ENCODE measurements around the gene HSPB9. TPM values are rescaled to one million over a fixed set of nuclear protein-coding genes. Genes with fewer than 3 reads are reported as not detected.
A peak's percentile ranks its signal among the peaks of the same experiment; 100 is the strongest.
"Not testable (repeated sequence)": the region's sequence is repeated elsewhere in the genome, so short reads cannot be mapped to it uniquely, and the experiment has no call there.

The HSPB9 gene
- total RNA-seq, 1 experiment from 2014 or later: 0.54 TPM

- intact Hi-C loops (cut with micrococcal nuclease; ENCODE audit: unreplicated experiment): loop anchor here (10.0 kb wide), 1 partner anchor 139 kb away; the partner anchor contains the start of gene STAT5B
- Mint-ChIP-seq H3K4me3 (ENCODE audit: low read depth, unreplicated experiment) (peak overlapping the region; percentile 69), H3K27me3 (ENCODE audit: unreplicated experiment) (no peaks in the 10 kb centered on the region), H3K4me1 (ENCODE audit: low read depth, unreplicated experiment) (peaks cover 49% of the 10 kb centered on the region), H3K27ac (ENCODE audit: unreplicated experiment) (peak overlapping the region; percentile 67), H3K36me3 (ENCODE audit: insufficient read depth, unreplicated experiment) (peaks cover 54% of the 10 kb centered on the region), H3K9me3 (ENCODE audit: low read depth, unreplicated experiment) (no peaks in the 10 kb centered on the region)
- TSS peak; percentile 96 for BruUV-seq (replicated peaks)
- CTCF ChIA-PET: interaction anchor here (0.5 to 1.4 kb wide), 8 partner anchors 15 to 228 kb away, joined by 3 to 11 read pairs (median 4); partner anchors contain the start of genes CNP and KAT2A
- no peak for TF ChIP-seq CTCF (IDR thresholded peaks at IDR 0.05; ENCODE audit: unreplicated experiment)
- peak; percentile 90 for DNase-seq
Measured at GRCh38 chr17:42135664-42136653, 13.4 kb downstream of the HSPB9 start.

GRCh38 chr17:42136654-42137051 is 14.0 kb downstream of the HSPB9 start:
- BruUV-seq (replicated peaks): no TSS peak
- peak overlapping the region; percentile 67 for H3K27ac Mint-ChIP-seq (ENCODE audit: unreplicated experiment)
- intact Hi-C loops (cut with micrococcal nuclease; ENCODE audit: unreplicated experiment): loop anchor here (10.0 kb wide), 1 partner anchor 138 kb away; the partner anchor contains the start of gene STAT5B
- H3K4me3 Mint-ChIP-seq (ENCODE audit: low read depth, unreplicated experiment): peak overlapping the region; percentile 69
- peaks cover 42% of the 10 kb centered on the region for H3K4me1 Mint-ChIP-seq (ENCODE audit: low read depth, unreplicated experiment)
- no peaks in the 10 kb centered on the region for H3K9me3 Mint-ChIP-seq (ENCODE audit: low read depth, unreplicated experiment)
- no peak for DNase-seq
- TF ChIP-seq CTCF (IDR thresholded peaks at IDR 0.05; ENCODE audit: unreplicated experiment): no peak
- H3K27me3 Mint-ChIP-seq (ENCODE audit: unreplicated experiment): no peaks in the 10 kb centered on the region
- CTCF ChIA-PET: interaction anchor here (1.3 to 1.4 kb wide), 2 partner anchors 16 to 17 kb away, joined by 4 to 11 read pairs; partner anchors contain the start of gene KAT2A
- peaks cover 56% of the 10 kb centered on the region for H3K36me3 Mint-ChIP-seq (ENCODE audit: insufficient read depth, unreplicated experiment)

- H3K36me3 Mint-ChIP-seq (ENCODE audit: insufficient read depth, unreplicated experiment): peaks cover 64% of the 10 kb centered on the region
- BruUV-seq (replicated peaks): no TSS peak
- H3K4me3 Mint-ChIP-seq (ENCODE audit: low read depth, unreplicated experiment): no peak overlapping the region
- DNase-seq: no peak
- no peak overlapping the region for H3K27ac Mint-ChIP-seq (ENCODE audit: unreplicated experiment)
- no peak for TF ChIP-seq CTCF (IDR thresholded peaks at IDR 0.05; ENCODE audit: unreplicated experiment)
- peaks cover 40% of the 10 kb centered on the region for H3K4me1 Mint-ChIP-seq (ENCODE audit: low read depth, unreplicated experiment)
- intact Hi-C loops (cut with micrococcal nuclease; ENCODE audit: unreplicated experiment): loop anchor here (10.0 kb wide), 1 partner anchor 136 kb away; the partner anchor contains the start of gene STAT5B
- CTCF ChIA-PET: interaction anchor here (0.5 to 0.8 kb wide), 3 partner anchors 15 to 1974 kb away, joined by 3 to 7 read pairs (median 6); no protein-coding TSS in a partner anchor
- H3K9me3 Mint-ChIP-seq (ENCODE audit: low read depth, unreplicated experiment): no peaks in the 10 kb centered on the region
- H3K27me3 Mint-ChIP-seq (ENCODE audit: unreplicated experiment): no peaks in the 10 kb centered on the region
Measured at GRCh38 chr17:42138749-42139492, 16.3 kb downstream of the HSPB9 start.

GRCh38 chr17:42140690-42141089 is 18.1 kb downstream of the HSPB9 start:
- DNase-seq; intact Hi-C loops (cut with micrococcal nuclease; ENCODE audit: unreplicated experiment); BruUV-seq (replicated peaks); H3K27me3 Mint-ChIP-seq (ENCODE audit: unreplicated experiment); H3K9me3 Mint-ChIP-seq (ENCODE audit: low read depth, unreplicated experiment); H3K27ac Mint-ChIP-seq (ENCODE audit: unreplicated experiment); H3K4me3 Mint-ChIP-seq (ENCODE audit: low read depth, unreplicated experiment): not testable (repeated sequence)
- CTCF ChIA-PET: interaction anchor here (1.0 to 1.1 kb wide), 2 partner anchors 13 to 28 kb away, joined by 4 read pairs; partner anchors contain the start of gene DHX58
- H3K4me1 Mint-ChIP-seq (ENCODE audit: low read depth, unreplicated experiment): peaks cover 31% of the 10 kb centered on the region
- H3K36me3 Mint-ChIP-seq (ENCODE audit: insufficient read depth, unreplicated experiment): peaks cover 66% of the 10 kb centered on the region

Measured in Calu3 (cell line).